Raji (cell line): ENCODE measurements around the gene ANGEL1.

Experiments
- POLR2A ChIP-seq: IDR thresholded peaks from 2 replicates; pipeline ENCODE4 v1.6.1; 2011; ENCODE audit warnings: low read depth, low read length, control low read depth; ENCODE audit not compliant: insufficient read depth

ANGEL1 gene

DNA sequence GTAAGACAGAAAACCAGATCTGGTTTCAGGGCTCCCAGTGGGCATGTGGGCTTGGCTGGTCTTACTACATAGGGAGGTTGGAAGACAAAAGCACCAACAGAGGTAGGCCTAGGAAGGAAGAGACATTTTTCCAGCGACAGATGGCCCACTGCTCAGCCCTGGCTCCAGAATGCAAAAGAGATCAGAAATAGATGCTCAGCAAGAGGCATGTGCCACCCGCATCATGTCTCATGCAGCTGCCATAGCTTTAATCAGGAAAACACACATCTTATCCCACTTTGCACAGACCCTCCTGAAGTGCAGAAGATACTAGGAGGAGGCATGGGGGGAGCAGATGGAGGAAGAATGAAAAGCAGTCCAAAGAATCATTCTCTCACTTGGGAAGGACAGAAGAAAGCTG is 26.1 kb downstream of the ANGEL1 start:
- TF ChIP-seq POLR2A, result no peak

DNA sequence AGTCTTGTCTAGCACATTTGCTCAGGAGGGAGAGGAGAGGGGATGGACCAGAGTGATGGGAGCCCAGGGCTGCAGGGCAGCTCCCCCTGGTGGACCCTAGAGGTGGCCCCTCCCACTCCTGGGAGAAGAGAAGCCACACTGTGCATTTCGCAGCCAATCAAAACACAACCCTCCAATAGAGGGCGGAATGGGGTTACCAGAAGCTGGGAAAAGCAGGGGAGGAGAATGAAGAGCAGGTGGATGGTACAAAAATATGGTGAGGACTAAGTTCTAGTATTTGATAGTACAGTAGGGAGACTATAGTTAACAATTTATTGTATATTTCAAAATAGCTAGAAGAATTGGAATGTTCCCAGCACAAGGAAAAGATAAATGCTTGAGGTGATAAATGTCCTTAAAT is 27.8 kb downstream of the ANGEL1 start:
- TF ChIP-seq POLR2A, result no peak

GRCh38 chr14:76784266-76784874 is 28.3 kb downstream of the ANGEL1 start:
- no peak for TF ChIP-seq POLR2A

GRCh38 chr14:76782885-76783566 is 29.7 kb downstream of the ANGEL1 start:
- no peak for TF ChIP-seq POLR2A

DNA sequence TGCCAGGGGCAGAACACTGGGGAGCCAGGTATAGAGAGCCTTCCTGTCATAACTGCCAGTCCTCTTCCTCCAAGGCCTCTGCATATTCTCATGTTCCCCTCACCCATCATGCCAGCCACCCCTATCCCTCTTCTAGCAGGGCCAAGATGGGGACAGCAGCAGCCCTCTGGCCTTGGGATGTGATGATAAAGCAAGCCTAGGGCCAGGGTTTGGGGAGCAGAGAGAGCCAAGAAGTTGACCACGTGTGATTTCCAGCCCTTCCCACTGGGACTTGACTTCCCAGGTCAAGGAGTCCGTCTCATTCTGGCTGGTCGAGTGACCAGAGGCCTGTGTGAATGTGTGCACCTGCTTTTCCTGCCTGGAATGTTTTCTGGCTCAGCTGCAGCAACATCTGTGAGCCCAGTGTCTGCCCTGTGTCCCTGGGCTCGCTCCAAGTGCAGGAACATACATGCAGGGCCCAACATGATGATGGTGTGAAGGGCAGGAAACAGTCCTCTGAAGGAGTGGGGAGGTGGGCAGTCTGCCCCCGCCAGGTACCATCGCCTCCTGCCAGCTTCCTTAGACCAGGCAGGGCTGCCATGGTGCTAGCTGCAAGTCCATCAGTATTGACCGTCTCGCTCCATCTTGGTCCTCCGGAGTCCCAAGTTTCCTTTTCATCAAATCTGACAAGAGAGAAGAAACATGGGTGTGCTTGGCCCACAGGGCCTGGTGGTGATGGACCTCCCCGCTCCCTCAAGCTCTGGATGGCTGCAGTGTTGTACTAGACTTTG is 30.4 kb downstream of the ANGEL1 start:
- no peak for TF ChIP-seq POLR2A

GRCh38 chr14:76781648-76782051 is 31.0 kb downstream of the ANGEL1 start:
- TF ChIP-seq POLR2A, result no peak

DNA sequence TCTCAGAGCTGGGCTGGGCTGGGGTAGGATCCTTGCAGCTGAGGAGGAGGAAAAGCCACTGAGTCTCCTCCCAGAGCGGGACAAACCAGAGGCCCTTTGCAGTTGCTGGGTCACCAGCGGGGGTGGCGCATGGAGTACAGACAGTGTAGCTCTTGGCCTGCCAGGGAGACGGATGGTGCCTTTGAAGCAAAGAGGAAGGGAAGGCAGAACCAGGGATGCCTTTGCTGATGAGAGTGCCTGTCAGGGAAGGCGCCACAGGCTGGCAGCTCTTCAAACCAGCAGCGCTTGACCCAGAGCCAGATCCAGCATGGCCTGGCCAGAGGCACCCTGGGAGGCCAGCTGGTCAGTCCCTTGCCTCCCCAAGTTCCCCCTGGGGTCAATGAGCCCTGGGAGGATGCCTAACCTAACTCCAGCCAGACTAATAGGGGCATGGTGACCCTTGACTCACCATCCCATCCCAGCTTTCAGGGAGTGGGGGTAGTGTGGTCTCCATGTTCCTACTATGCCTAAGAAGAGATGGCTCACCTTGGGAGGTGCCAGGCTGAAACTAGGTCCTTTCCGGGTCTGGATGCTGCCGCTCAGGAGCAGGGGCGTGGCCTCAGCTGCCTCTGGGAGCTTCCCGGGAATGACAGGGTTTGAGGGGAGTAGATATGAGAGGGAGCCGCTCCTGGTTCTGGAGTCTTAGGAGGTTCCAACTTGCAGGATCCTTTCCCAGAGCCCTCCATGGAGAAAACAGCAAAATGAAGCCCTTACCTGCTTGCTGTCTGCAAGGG is 31.6 kb downstream of the ANGEL1 start:
- no peak for TF ChIP-seq POLR2A

DNA sequence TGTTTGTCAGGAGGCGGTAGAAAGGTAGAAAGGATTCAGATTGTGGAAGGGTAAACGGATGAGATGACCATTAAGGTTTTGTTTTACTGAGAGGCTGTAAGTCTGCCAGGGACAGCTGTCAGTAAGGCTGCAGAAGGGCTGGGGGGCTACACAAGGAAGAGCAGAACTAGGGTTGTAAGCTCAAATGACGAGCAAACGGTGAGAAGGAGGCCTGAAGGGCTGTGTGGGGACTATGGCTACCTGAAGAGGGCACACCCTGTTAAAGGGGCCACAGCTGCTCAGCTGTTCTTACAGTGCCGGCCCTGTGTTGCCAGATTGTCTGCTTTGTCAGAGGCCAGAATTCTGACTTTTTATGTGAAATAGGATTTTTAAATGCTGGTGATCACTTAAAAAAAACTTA is 32.3 kb downstream of the ANGEL1 start:
- TF ChIP-seq POLR2A, result no peak

- TF ChIP-seq POLR2A, result no peak
These were observed 32.7 kb downstream of the ANGEL1 start for GRCh38 chr14:76780058-76780345.

- no peak for TF ChIP-seq POLR2A
These were observed 33.2 kb downstream of the ANGEL1 start for GRCh38 chr14:76779221-76780057.

DNA sequence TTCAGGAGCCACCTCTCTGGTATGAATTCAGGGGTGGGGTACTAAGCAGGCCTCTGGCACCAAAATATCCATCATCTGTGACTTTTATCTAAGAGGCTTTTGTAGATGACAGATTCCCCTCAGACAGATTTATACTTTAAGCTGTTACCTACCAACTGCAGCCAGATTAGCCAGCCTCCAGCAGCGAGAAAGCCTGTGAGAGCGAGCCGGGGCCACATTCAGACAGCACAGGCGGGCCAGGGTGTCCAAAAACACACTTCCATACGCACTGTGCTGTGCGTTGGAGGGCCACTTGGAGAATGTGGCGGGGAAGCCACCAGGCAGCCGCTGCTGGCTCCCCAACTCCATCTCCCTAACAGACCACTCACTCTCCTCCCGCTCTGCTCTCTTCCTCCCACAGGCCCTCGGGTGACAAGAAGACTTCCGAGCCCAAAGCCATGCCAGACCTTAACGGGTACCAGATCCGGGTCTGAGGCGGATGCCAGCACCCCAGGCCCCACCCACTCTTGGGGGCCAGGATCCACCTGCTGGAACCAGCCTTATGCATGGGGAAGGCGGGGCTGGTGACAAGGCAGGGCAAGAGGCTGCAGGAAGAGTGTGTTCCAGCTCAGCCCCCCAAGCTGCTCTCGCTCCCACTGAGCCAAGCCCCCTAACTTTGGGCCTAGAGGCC is 34.0 kb downstream of the ANGEL1 start:
- no peak for TF ChIP-seq POLR2A

DNA sequence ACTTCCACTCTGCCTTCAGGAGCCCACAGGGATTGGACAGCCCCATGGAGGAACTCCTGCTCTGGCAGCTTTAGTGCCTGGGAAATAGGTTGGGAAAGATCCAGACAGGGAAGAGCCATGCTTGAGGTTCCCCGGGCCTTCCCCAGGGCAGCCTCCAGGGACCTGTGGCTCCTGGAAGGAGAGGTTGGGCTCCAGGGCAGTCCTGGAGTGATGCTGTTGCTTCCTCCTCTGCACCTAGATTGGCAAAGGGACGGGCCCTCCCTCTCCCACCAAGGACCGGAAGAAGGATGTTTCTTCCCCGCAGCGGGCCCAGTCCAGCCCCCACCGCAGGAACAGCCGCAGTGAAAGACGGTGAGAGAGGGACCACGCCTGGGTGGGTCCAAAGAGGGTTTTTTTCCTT is 35.0 kb downstream of the ANGEL1 start:
- TF ChIP-seq POLR2A, result no peak

- TF ChIP-seq POLR2A, result no peak
These were observed 36.0 kb downstream of the ANGEL1 start for GRCh38 chr14:76776428-76777251.
